HepG2 (cell line): Measurements from ENCODE around the gene NDUFB3. TPM values are rescaled to one million over a fixed set of nuclear protein-coding genes. Genes with fewer than 3 reads are reported as not detected.

Experiments used
- CERS6 ChIP-seq: sonication (generic); formaldehyde crosslinking; IDR thresholded peaks from 2 replicates; pipeline ENCODE4 v1.5.0; 2020; ENCODE audit warnings: missing genetic modification reagents
- CREM ChIP-seq, 2 experiments: sonication (generic) in 1 of 2; formaldehyde crosslinking in 1 of 2; IDR thresholded peaks; 2 replicates each; pipeline versions ENCODE4 v1.4.0 to v1.6.1; 2016 to 2020; ENCODE audit warnings: antibody characterized with exemption in 1 of 2, mild to moderate bottlenecking in 1 of 2, missing genetic modification reagents in 1 of 2
- HNRNPH1 ChIP-seq: fragments of 200-400 bp; formaldehyde crosslinking; optimal IDR thresholded peaks from 2 replicates; pipeline ENCODE3; 2017; ENCODE audit warnings: mild to moderate bottlenecking, low read depth, low read length
- IKZF1 ChIP-seq: fragments of 450-650 bp; IDR thresholded peaks from 2 replicates; pipeline ENCODE4 v1.7.1; 2016
- LCORL ChIP-seq, 2 experiments: fragments of 450-650 bp in 1 of 2; sonication (generic) in 1 of 2; formaldehyde crosslinking in 1 of 2; IDR thresholded peaks; 2 replicates each; pipeline versions ENCODE4 v1.5.0 to v1.6.1; 2017 to 2020; ENCODE audit warnings: antibody characterized with exemption in 1 of 2, missing genetic modification reagents in 1 of 2
- MNT ChIP-seq: fragments of 450-650 bp; IDR thresholded peaks from 2 replicates; pipeline ENCODE4 v1.6.1; 2016
- NCOA1 ChIP-seq: sonication (generic); formaldehyde crosslinking; IDR thresholded peaks from 2 replicates; pipeline ENCODE4 v1.9.0; 2021; ENCODE audit warnings: missing genetic modification reagents
- NR0B2 ChIP-seq: sonication (generic); formaldehyde crosslinking; IDR thresholded peaks from 2 replicates; pipeline ENCODE4 v1.4.0; 2020; ENCODE audit warnings: mild to moderate bottlenecking, missing genetic modification reagents
- PHF21A ChIP-seq: sonication (generic); formaldehyde crosslinking; IDR thresholded peaks from 2 replicates; pipeline ENCODE4 v1.5.0; 2020; ENCODE audit warnings: mild to moderate bottlenecking, missing genetic modification reagents
- RFX1 ChIP-seq: fragments of 450-650 bp; IDR thresholded peaks from 2 replicates; pipeline ENCODE4 v1.6.1; 2017
- SALL2 ChIP-seq: sonication (generic); formaldehyde crosslinking; IDR thresholded peaks from 2 replicates; pipeline ENCODE4 v1.8.1; 2023; ENCODE audit warnings: mild to moderate bottlenecking, missing genetic modification reagents, inconsistent platforms
- SMAD9 ChIP-seq: sonication (generic); formaldehyde crosslinking; IDR thresholded peaks from 2 replicates; pipeline ENCODE4 v1.5.1; 2020; ENCODE audit warnings: mild to moderate bottlenecking, missing genetic modification reagents
- SP1 ChIP-seq, 2 experiments: fragments of 450-650 bp in 1 of 2; sonication (generic) in 1 of 2; formaldehyde crosslinking in 1 of 2; IDR thresholded peaks; 2 replicates each; pipeline versions ENCODE4 v1.4.0 to v1.6.1; 2016 to 2020; ENCODE audit warnings: missing genetic modification reagents in 1 of 2
- SP140L ChIP-seq: sonication (generic); formaldehyde crosslinking; IDR thresholded peaks from 2 replicates; pipeline ENCODE4 v1.4.0; 2020; ENCODE audit warnings: missing genetic modification reagents, borderline replicate concordance
- TGIF2 ChIP-seq: IDR thresholded peaks from 2 replicates; pipeline ENCODE4 v1.6.1; 2016; ENCODE audit warnings: control low read depth, missing compliant biosample characterization
- ZNF275 ChIP-seq: sonication (generic); formaldehyde crosslinking; IDR thresholded peaks from 2 replicates; pipeline ENCODE4 v1.8.0; 2022; ENCODE audit warnings: missing genetic modification reagents, mild to moderate bottlenecking, inconsistent platforms, borderline replicate concordance
- ZNF282 ChIP-seq: fragments of 450-650 bp; IDR thresholded peaks from 2 replicates; pipeline ENCODE4 v1.6.1; 2018; ENCODE audit not compliant: partially characterized antibody
- ZNF496 ChIP-seq: sonication (generic); formaldehyde crosslinking; IDR thresholded peaks from 2 replicates; pipeline ENCODE4 v1.8.1; 2023; ENCODE audit warnings: mild to moderate bottlenecking, moderate library complexity, missing genetic modification reagents; ENCODE audit not compliant: insufficient replicate concordance
- ZNF547 ChIP-seq: sonication (generic); formaldehyde crosslinking; IDR thresholded peaks from 2 replicates; pipeline ENCODE4 v1.5.1; 2020; ENCODE audit warnings: mild to moderate bottlenecking, missing genetic modification reagents
- polyA plus RNA-seq, 8 experiments: library from polyadenylated mRNA; depleted of rRNA in 3 of 8; stranded (reverse) in 7 of 8; unstranded in 1 of 8; fragments of >200 nt; fragmentation: Illumina TruSeq in 4 of 8; extraction: Trizol in 4 of 8; gene quantifications; 2 replicates each; pipeline versions ENCODE4 v1.2.1 to v1.2.3, GENCODE V29; 2011 to 2016; ENCODE audit warnings: low read depth in 4 of 8, missing spikeins in 1 of 8, mixed read lengths in 1 of 8; ENCODE audit not compliant: insufficient read depth in 1 of 8
- total RNA-seq, 5 experiments: library from RNA; depleted of rRNA; stranded (reverse); fragments of >200 nt; fragmentation: Illumina TruSeq; extraction: Trizol; gene quantifications; 2 replicates each; pipeline ENCODE4 v1.2.3, GENCODE V29; 2016; ENCODE audit warnings: low read depth in 1 of 5
- TF ChIP-seq, protein P1 (sequence below): sonication (generic); formaldehyde crosslinking; IDR thresholded peaks from 2 replicates; pipeline ENCODE4 v1.4.0; 2020; ENCODE audit warnings: mild to moderate bottlenecking, missing genetic modification reagents
- TF ChIP-seq, protein P2 (sequence below): sonication (generic); formaldehyde crosslinking; IDR thresholded peaks from 2 replicates; pipeline ENCODE4 v1.8.1; 2023; ENCODE audit warnings: missing genetic modification reagents, mild to moderate bottlenecking, borderline replicate concordance

Gene NDUFB3
- total and polyA plus RNA-seq, 2 of the 13 experiments (the other 11 are each of a cell fraction or from before 2014, with no cell fraction given): 50.7 to 159 TPM

- TF ChIP-seq, protein P1, sequence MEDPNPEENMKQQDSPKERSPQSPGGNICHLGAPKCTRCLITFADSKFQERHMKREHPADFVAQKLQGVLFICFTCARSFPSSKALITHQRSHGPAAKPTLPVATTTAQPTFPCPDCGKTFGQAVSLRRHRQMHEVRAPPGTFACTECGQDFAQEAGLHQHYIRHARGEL (CRISPR knock-in tag): 0 out of 2 replicates have a peak, but pooled peaks have one; percentile 18
- no peak for TF ChIP-seq ZNF282
- TF ChIP-seq CERS6 (CRISPR knock-in tag): no peak
- TF ChIP-seq NR0B2 (CRISPR knock-in tag): no peak
- no peak for TF ChIP-seq HNRNPH1
- no peak for TF ChIP-seq IKZF1
- 0 out of 2 replicates have a peak, but pooled peaks have one; percentile 25 for TF ChIP-seq ZNF547 (CRISPR knock-in tag)
- TF ChIP-seq MNT: no peak
- 0 out of 2 replicates have a peak, but pooled peaks have one; percentile 56 for TF ChIP-seq NCOA1 (CRISPR knock-in tag)
- no peak for TF ChIP-seq SALL2
- TF ChIP-seq PHF21A: no peak
- TF ChIP-seq LCORL (IDR thresholded peaks at IDR 0.05): no peak
- TF ChIP-seq LCORL (CRISPR knock-in tag; IDR thresholded peaks at IDR 0.05): no peak
- TF ChIP-seq, protein P2, sequence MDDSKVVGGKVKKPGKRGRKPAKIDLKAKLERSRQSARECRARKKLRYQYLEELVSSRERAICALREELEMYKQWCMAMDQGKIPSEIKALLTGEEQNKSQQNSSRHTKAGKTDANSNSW (CRISPR knock-in tag): 0 out of 2 replicates have a peak, but pooled peaks have one; percentile 7
- no peak for TF ChIP-seq ZNF275 (CRISPR knock-in tag)
- no peak for TF ChIP-seq SP1 (IDR thresholded peaks at IDR 0.05)
- TF ChIP-seq SP1 (CRISPR knock-in tag; IDR thresholded peaks at IDR 0.05): no peak
- no peak for TF ChIP-seq SP140L
- peak; percentile 21; the same call in 1 of the 2 replicates for TF ChIP-seq SMAD9 (CRISPR knock-in tag)
- no peak for TF ChIP-seq ZNF496 (CRISPR knock-in tag)
- no peak for TF ChIP-seq CREM (IDR thresholded peaks at IDR 0.05)
- no peak for TF ChIP-seq CREM (CRISPR knock-in tag; IDR thresholded peaks at IDR 0.05)
- TF ChIP-seq RFX1: no peak
- TF ChIP-seq TGIF2 (CRISPR knock-in tag): peak; percentile 28; the same call in 1 of the 2 replicates
Measured at GRCh38 chr2:201118961-201119854, 47.4 kb downstream of the NDUFB3 start (continued).
